GM18867 (cell line): ENCODE measurements around the gene NUCB1.
"Not testable (repeated sequence)": the region's sequence is repeated elsewhere in the genome, so short reads cannot be mapped to it uniquely, and the experiment has no call there.

Experiments used
- ATAC-seq: cut with Tn5 transposase; IDR thresholded peaks from one replicate; pipeline ENCODE4 v1.9.1; 2021; ENCODE audit warnings: mild to moderate bottlenecking, moderate library complexity; ENCODE audit not compliant: unreplicated experiment

Gene NUCB1

DNA sequence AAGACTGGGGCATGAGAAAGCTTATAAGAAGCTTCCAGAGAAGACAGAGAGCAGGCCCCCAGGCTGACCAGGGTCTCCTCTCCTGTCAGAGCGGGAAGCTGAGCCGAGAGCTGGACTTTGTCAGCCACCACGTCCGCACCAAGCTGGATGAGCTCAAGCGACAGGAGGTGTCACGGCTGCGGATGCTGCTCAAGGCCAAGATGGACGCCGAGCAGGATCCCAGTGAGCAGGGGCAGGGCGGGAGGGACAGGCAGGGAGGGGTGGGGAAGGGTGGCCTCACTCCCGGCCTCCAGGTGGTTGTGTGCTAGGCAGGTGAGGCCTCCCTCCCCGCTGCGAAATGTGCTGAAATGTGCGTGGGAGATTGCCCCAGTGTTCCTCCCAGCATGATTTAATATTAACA lies 5.6 kb downstream of the NUCB1 start:
- ATAC-seq: no peak

DNA sequence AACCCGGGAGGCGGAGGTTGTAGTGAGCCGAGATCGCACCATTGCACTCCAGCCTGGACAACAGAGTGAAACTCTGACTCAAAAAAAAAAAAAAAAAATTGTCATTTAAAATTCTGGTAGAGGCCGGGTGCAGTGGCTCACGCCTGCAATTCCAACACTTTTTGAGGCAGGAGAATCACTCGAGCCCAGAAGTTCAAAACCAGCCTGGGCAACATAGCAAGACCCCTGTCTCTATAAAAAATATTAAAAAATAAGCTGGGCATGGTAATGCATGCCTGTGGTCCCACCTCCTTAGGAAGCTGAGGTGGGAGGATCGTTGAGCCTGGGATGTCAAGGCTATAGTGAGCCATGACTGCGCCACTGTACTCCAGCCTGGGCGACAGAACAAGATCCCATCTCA lies 6.2 kb downstream of the NUCB1 start:
- no peak for ATAC-seq

DNA sequence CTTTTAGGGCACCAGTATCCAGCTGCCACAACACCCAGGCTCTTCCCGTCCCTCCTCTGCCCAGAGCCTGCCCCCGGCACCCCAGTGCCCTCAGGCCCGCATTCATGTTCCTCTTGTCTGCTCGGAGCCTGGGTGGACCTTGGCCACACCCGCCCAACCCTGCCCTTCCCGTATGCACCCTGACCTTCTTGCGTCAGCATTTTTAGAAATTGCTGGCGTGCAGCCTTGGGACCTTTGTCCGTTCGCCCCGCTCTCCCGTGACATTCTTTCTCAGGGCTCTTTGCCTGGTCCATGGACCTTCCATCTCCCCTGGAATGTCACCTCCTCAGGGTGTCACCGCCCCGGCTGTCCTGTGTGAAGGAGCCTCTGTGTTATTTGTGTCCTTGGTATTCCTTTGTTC lies 7.6 kb downstream of the NUCB1 start:
- ATAC-seq: no peak

DNA sequence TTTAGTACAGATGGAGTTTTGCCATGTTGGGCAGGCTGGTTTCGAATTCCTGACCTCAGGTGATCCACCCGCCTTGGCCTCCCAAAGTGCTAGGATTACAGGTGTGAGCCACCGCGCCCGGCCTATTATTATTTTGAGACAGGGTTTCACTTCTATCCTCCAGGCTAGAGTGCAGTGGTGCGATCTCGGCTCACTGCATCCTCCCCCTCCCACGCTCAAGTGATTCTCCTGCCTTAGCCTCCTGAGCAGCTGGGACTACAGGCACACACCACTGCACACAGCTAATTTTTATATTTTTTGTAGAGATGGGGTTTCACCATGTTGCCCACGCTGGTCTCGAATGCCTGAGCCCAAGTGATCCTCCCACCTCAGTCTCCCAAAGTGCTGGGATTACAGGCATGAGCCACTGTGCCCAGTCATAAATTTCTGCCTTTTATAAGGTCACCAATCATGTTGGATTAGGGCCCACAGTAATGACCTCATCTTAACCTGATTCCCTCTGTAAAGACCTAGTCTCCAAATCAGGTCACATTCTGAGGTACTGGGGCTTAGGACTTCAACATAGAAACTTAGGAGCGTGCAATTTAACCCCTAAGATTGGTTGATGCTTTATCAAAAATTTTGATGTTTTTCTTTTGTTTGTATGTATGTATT lies 9.4 kb downstream of the NUCB1 start:
- not testable (repeated sequence) for ATAC-seq

DNA sequence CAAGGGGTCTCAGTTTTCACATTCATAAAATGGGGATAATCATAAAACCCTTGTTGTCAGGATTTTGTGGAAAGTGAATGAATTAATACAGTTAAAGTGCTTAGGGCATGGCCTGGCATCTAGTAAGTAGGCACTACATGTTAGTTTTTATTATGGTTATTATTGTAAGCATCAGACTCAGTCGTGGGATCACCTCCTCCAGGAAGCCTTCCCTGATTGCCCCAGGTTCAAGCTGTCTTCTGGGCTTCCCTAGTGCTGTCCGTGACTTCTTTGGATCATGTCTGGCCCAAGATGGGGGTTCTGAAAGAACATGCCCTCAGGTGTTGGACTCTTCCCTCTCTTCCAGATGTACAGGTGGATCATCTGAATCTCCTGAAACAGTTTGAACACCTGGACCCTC lies 10.7 kb downstream of the NUCB1 start:
- no peak for ATAC-seq

DNA sequence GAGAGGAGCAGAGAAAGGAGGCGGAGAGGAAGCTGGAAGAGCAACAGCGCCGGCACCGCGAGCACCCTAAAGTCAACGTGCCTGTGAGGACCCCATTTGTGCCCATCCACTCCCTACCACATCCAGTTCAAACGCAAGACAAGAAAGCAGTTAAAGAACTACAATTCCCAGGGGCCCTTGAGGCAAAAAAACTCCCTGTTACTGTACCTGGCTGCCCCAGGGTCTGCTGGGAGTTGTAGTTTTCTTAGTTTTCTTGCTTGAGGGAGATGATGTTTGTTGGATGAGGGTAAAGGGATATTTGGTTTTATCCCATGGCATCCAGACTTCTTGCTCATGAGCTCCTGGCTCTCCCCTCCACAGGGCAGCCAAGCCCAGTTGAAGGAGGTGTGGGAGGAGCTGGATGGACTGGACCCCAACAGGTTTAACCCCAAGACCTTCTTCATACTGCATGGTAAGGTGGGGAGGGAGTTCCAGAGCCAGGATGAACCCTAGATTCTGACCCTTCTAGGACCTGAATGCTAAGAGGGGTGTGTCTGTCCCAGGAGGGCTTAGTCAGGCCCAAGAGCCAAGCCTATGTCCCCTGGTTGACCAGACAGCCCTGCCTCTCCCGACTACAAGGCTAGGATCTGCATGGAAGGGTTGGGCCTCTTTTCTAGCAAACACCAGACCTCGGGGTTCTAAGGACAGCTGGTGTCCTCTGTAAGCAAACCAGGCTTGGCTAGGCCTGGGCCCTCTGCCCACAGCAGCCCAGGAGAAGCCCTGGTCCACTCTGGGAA lies 13.2 kb downstream of the NUCB1 start:
- ATAC-seq: no peak

DNA sequence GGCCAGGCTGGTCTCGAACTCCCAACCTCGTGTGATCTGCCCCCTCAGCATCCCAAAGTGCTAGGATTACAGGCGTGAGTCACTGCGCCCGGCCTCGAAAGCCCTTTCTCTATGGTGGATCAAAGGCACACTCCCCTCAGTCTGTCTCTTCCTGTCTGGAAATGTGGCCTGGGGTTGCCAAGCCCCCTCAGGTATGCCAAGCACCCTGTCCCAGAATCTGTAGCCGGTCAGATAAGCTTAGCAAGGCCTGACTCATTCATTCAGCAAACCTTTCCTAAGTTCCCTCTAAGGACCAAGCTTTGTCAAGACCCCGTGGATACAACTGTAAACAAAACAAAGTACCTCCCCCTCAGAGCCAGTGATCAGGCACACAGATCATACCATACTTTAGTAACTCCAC lies 14.1 kb downstream of the NUCB1 start:
- ATAC-seq: no peak

DNA sequence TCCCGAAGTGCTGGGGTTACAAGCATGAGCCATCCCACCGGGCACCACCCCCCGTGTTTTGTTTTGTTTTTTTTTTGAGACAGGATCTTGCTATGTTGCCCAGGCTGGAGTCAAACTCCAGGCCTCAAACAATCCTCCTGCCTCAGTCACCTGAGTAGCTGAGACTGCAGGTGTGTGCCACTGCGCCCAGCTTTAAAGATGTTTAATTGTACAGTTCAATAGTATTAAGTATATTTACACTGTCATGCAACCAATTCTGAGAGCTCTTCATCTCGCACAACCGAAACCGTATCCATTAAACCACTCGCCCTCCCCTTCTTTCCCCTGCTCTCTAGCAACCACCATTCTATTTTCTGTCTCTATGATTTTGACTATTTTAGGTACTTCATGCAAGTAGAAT lies 15.6 kb downstream of the NUCB1 start:
- no peak for ATAC-seq

DNA sequence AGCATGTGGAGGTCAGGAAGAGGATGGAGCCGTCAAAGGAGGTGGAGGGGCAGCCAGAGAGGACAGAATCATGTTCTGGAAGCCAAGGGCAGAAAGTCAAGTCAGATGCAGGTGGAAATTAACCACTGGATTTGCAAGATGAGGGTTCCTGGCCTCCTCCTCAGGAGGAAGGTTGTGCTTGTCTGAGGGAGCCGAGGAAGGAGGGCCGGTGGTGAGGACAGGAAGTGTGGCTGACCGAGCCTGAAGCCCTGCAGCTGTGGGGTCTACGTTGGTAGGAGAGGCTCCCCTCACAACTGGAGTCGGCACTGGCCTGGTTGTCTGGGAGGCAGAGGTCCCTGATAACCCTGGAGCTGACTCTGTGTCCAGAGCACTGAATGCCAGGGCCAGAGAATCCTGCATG lies 18.0 kb downstream of the NUCB1 start:
- no peak for ATAC-seq

DNA sequence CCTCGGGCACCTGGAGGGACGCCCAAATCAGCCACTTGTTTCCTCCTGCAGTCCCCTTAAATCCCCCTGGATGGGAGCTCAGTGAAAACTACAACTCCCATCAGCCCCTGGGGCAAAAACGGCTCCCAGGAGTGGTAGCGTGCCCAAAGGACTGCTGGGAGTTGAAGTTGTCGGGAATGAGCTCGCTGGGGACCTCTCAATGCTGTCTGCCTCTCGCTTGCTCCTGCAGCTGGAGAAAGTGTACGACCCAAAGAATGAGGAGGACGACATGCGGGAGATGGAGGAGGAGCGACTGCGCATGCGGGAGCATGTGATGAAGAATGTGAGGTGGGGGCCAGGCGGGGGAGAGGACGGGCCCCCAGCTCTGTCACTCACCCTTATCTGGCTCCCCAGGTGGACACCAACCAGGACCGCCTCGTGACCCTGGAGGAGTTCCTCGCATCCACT lies 18.7 kb downstream of the NUCB1 start:
- no peak for ATAC-seq

DNA sequence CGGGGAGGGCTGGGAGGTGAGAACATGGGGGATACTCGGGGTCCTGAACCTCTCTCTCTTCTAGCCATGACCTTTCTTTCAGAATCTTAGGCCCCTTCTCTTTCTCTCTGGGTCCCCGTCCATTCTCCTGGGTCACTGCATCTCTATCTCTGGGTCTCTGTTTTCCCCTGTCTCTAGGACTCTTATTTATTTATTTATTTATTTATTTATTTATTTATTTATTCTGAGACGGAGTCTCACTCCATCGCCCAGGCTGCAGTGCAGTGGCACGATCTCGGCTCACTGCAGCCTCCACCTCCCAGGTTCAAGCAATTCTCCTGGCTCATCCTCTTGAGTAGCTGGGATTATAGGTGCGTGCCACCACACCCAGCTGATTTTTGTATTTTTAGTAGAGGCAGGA lies 19.2 kb downstream of the NUCB1 start:
- ATAC-seq: not testable (repeated sequence)

DNA sequence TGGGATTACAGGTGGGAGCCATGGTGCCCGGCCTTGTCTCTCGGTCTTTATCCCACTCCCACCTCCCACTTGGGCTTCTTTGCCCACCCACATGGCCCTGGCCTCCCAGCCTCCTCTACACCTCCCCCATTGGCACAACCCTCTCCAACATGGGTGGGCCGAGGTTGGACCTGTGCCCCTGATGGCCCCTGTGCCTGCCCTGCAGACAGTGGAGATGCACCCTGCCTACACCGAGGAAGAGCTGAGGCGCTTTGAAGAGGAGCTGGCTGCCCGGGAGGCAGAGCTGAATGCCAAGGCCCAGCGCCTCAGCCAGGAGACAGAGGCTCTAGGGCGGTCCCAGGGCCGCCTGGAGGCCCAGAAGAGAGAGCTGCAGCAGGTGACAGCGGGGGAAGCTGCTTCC lies 20.8 kb downstream of the NUCB1 start:
- no peak for ATAC-seq

DNA sequence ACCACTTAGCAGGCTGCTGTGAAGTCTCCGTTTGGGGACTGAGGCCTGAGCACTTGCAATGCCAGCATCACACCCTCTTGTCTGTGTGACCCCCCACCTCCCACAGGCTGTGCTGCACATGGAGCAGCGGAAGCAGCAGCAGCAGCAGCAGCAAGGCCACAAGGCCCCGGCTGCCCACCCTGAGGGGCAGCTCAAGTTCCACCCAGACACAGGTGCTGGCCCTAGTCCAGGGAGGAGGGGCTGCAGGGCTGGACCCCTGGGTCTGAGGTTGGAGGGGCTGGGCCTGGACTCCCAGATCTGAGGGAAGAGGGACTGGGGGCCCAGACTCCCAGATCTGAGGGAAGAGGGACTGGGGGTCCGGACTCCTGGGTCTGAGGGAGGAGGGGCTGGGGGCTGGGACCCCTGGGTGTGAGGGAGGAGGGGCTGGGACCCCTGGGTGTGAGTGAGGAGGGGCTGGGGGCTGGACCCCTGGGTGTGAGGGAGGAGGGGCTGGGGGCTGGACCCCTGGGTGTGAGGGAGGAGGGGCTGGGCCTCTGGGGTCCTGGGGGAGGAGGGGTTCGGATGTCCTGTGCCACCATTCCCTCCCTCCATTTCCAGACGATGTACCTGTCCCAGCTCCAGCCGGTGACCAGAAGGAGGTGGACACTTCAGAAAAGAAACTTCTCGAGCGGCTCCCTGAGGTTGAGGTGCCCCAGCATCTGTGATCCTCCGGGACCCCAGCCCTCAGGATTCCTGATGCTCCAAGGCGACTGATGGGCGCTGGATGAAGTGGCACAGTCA lies 21.8 kb downstream of the NUCB1 start:
- no peak for ATAC-seq

DNA sequence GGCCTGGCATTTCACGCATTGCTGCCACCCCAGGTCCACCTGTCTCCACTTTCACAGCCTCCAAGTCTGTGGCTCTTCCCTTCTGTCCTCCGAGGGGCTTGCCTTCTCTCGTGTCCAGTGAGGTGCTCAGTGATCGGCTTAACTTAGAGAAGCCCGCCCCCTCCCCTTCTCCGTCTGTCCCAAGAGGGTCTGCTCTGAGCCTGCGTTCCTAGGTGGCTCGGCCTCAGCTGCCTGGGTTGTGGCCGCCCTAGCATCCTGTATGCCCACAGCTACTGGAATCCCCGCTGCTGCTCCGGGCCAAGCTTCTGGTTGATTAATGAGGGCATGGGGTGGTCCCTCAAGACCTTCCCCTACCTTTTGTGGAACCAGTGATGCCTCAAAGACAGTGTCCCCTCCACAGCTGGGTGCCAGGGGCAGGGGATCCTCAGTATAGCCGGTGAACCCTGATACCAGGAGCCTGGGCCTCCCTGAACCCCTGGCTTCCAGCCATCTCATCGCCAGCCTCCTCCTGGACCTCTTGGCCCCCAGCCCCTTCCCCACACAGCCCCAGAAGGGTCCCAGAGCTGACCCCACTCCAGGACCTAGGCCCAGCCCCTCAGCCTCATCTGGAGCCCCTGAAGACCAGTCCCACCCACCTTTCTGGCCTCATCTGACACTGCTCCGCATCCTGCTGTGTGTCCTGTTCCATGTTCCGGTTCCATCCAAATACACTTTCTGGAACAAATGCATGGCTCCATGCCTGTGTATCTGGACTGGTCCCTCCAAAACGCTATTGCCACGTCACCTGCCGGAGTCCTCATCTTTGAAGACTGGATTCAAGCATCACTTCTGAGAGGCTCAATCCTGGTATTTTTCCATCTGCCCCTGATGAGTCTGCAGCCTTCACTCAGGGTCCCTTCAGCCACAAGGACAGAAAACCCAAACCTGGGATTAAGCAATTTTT lies 22.7 kb downstream of the NUCB1 start:
- no peak for ATAC-seq

DNA sequence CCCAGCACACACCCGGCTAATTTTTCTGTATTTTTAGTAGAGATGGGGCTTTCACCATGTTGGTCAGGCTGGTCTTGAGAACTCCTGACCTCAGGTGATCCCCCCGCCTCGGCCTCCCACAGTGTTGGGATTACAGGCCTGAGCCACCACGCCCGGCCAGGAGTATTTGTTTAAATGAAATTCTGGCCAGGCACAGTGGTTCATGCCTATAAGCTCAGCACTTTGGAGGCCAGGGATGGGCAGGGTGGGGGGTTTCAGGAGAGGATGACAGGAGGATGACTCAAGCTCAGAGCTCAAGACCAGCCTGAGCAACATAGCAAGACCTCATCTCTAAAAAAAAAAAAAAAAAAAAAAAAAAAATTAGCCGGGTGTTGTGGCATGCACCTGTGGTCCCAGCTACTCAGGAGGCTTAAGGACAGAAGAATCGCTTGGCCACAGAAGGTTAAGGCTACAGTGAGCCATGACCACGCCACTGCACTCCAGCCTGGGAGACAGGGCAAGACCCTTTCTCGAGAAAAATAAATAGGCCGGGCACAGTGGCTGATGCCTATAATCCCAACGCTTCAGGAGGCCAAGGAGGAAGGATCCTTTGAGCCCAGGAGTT lies 25.2 kb downstream of the NUCB1 start:
- ATAC-seq: no peak

DNA sequence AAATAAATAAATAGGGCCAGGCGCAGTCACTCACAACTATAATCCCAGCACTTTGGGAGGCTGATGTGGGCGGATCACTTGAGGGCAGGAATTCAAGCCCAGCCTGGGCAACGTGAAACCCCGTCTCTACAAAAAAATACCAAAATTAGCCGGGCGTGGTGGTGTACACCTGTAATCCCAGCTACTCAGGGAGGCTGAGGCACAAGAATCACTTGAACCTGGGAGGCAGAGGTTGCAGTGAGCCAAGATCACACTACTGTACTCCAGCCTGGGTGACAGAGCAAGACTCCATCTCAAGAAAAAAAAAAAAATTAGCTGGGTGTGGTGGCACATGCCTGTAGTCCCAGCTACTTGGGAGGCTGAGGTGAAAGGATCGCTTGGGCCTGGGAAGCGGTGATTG lies 25.8 kb downstream of the NUCB1 start:
- ATAC-seq: not testable (repeated sequence)

DNA sequence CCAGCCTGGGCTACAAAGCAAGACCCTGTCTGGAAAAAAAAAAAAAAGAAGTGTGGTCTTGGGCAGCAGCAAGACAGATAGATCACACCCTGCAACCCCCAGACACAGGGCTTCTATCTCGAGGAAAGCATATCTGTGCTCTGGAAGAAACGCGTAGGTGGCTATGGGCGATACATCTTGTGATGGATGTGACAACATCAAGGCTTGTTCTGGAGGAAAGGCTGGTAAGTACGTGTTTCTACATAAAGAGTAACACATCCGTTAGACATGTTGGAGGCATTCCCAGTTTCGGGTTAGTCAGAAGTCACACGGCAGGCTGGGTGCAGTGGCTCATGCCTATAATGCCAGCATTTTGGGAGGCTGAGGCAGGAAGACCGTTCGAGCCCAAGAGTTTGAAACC lies 26.8 kb downstream of the NUCB1 start:
- no peak for ATAC-seq

DNA sequence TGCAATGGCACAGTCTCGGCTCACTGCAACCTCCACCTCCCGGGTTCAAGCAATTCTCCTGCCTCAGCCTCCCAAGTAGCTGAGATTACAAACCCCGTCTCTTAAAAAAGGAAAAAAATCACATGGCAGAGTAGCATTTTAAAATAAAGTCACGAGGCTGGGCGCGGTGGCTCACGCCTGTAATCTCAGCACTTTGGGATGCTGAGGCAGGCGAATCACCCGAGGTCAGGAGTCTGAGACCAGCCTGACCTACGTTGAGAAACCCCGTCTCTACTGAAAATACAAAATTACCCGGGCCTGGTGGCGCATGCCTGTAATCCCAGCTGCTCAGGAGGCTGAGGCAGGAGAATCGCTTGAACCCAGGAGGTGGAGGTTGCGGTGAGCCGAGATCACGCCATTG lies 27.6 kb downstream of the NUCB1 start:
- not testable (repeated sequence) for ATAC-seq

DNA sequence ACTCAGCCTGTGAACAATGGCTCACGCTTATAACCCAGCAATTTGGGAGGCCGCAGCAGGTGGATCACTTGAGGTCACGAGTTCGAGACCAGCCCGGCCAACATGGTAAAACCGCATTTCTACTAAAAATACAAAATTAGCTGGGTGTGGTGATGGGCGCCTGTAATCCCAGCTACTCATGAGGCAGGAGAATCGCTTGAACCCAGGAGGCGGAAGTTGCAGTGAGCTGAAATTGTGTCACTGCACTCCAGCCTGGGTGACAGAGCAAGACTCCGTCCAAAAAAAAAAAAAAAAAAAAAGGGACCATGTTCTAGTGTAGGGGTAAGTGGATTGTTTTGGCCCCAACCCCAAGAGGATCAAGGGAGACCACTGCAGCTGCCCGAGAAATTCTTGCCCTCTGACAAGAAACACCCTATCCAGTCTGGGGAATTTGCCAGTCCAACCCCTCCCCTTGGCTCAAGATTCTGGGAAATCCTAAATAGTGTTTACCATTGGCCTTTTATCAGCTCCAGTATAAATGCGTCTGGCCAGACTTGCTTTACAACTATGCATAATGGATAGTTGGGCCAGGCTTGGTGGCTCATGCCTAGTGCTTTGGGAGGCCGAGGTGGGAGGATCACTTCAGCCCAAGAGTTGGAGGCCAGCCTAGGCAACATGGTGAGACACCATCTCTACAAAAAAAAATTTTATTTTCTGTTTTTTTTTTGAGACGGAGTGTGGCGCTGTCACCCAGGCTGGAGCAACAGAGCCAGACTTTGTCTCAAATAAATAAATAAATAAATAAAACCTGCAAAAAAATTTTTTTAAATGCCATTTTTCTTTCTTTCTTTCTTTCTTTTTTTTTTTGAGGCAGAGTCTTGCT lies 28.3 kb downstream of the NUCB1 start:
- ATAC-seq: no peak
